GM13976 (cell line): ENCODE data around the gene NGFR.

Experiments used
- DNase-seq: peaks from one replicate; pipeline ENCODE4 v3.0.0; 2012; ENCODE audit warnings: low spot score
- in situ Hi-C: fragments of 300-500 bp; cut with MboI; formaldehyde crosslinking; loops from one replicate; pipeline ENCODE4 v1.12.0; 2022; ENCODE audit warnings: low sequenced_read_pairs, mixed read lengths, inconsistent platforms; ENCODE audit not compliant: unreplicated experiment
- TF ChIP-seq, protein P1 (sequence below): IDR thresholded peaks from 2 replicates; pipeline ENCODE4 v1.5.1; 2012; ENCODE audit warnings: borderline replicate concordance, mild to moderate bottlenecking; ENCODE audit not compliant: insufficient read depth; ENCODE audit errors: extremely low read depth, missing control alignments, control extremely low read depth

Gene NGFR, protein sequence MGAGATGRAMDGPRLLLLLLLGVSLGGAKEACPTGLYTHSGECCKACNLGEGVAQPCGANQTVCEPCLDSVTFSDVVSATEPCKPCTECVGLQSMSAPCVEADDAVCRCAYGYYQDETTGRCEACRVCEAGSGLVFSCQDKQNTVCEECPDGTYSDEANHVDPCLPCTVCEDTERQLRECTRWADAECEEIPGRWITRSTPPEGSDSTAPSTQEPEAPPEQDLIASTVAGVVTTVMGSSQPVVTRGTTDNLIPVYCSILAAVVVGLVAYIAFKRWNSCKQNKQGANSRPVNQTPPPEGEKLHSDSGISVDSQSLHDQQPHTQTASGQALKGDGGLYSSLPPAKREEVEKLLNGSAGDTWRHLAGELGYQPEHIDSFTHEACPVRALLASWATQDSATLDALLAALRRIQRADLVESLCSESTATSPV

DNA sequence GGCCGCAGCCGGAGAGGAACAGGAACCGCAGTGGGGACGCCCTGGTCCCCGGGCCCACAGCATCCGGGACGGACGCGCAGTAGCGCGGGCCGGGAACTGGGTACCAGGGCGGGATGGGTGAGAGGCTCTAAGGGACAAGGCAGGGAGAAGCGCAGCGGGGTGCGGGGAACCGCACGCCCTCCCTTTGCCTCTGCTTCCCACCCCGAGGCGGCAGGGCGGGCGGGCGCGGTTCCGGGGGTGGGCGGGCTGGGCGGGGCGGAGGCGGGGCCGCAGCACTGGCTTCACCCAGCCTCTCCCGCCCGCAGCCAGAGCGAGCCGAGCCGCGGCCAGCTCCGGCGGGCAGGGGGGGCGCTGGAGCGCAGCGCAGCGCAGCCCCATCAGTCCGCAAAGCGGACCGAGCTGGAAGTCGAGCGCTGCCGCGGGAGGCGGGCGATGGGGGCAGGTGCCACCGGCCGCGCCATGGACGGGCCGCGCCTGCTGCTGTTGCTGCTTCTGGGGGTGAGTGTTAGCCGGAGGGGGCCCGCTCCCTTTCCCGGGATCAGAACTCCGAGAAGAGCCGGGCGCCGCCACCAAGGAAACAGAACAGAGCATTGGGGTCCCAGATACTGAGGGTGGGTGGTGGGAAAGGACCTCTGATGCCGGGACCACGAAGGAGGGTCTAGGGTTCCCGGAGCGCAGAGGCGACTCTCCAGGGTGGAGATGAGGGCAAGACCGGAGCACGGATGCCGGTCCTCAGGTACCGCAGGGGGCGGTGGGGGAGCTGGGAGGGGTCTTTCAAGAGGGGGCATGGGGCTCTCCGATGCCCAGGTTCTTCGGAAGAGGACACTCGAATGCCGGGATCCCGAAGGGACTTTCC lies at the start of gene NGFR:
Gene NGFR, plus strand, starts transcription at position 308 of the 856 bp plus-strand sequence. Its CDS starts 125 bp downstream, at position 433.
- in situ Hi-C loops = no loop called here
- peak; percentile 89 for DNase-seq
- TF ChIP-seq, protein P1, sequence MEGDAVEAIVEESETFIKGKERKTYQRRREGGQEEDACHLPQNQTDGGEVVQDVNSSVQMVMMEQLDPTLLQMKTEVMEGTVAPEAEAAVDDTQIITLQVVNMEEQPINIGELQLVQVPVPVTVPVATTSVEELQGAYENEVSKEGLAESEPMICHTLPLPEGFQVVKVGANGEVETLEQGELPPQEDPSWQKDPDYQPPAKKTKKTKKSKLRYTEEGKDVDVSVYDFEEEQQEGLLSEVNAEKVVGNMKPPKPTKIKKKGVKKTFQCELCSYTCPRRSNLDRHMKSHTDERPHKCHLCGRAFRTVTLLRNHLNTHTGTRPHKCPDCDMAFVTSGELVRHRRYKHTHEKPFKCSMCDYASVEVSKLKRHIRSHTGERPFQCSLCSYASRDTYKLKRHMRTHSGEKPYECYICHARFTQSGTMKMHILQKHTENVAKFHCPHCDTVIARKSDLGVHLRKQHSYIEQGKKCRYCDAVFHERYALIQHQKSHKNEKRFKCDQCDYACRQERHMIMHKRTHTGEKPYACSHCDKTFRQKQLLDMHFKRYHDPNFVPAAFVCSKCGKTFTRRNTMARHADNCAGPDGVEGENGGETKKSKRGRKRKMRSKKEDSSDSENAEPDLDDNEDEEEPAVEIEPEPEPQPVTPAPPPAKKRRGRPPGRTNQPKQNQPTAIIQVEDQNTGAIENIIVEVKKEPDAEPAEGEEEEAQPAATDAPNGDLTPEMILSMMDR = peak; percentile 40

DNA sequence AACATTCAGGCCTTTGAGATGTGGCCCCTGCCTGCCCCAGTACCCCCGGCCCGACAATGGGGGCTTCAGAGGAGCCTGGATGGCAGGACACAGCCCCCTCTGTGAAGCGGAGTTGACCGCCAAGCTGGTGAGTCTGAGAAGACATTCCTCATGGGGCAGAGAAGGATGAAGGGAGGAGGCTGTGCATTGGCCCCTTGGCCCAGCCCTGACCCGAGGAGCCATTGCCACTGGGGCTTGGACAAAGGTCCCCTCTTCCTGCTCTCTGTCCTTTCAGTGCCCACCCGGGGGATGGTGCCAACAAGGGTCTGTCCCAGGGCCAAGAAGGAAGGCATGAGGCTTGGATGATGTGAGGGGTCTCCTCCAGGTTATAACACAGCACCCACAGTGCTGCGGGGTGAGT lies 49.5 kb upstream of the NGFR start:
- TF ChIP-seq, protein P1 = no peak
- in situ Hi-C loops = no loop called here
- no peak for DNase-seq

DNA sequence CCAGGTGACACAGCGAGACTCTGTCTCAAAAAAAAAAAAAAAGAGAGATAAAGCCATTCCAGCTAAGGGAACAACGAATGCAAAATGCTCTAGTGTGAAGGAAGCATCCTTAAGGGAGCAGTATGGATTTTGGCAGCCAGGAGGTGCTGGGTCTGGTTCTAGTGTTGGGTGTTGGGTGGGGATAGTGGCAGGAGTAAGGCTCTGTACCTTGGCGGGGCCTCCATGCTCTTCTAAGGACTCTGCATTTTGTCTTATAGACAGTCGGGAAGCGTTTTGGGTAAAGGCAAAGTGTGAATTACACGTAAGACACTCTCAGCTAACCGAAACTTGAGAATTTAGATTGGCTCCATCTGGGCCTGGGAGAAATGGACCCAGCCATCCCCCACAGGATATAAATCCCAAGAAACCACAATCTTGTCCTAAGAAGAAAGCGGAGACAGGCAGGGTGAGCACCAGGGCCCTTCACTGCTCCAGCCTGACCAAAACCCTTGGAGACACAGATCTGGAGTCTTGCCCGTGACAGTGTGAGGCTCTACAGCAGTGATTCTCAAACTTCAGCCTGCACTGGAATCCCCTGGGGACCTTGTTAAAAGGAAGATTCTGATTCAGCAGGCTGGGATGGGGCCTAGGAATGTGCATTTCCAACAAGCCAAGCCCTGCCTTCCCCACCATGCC lies 47.3 kb upstream of the NGFR start:
- no peak for DNase-seq
- in situ Hi-C loops = no loop called here
- TF ChIP-seq, protein P1 = no peak

DNA sequence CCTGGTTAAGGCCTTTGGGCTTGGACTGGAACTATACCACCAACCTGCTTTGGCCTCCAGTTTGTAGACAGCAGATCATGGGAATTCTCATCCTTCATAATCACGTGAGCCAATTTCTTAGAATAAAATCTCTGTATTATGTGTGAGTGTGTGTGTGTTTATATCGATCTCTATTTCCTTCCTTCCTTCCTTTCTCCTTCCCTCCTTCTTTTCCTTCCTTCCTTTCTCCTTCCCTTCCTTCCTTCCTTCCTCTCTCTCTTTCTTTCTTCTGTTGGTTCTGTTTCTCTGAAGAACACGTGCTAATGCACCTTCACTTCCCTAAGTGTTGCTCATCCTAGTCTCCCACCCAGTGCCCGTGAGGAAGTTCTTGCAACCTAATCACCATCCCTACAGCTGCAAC lies 44.9 kb upstream of the NGFR start:
- in situ Hi-C loops = no loop called here
- no peak for DNase-seq
- TF ChIP-seq, protein P1 = no peak

DNA sequence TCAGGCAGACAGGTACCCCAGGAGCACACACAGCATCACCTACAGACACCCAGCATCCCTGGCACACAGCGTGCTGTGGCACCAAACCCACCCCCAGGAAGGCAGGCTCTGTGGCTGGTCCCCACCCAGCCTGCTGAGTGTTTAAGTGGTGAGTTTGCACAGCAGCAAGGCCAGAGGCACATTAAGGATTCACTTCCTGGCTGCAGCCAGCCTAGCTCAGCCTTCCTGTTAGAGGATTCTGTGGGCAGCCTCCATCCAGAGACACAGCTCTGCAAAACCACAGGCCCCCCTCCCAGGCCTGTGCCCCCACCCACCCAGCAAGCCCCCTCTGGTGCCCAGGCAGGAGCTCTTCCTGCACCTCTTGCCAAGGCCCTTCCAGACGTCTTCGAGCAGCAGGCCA lies 44.4 kb upstream of the NGFR start:
- TF ChIP-seq, protein P1 = no peak
- in situ Hi-C loops = no loop called here
- DNase-seq = no peak

DNA sequence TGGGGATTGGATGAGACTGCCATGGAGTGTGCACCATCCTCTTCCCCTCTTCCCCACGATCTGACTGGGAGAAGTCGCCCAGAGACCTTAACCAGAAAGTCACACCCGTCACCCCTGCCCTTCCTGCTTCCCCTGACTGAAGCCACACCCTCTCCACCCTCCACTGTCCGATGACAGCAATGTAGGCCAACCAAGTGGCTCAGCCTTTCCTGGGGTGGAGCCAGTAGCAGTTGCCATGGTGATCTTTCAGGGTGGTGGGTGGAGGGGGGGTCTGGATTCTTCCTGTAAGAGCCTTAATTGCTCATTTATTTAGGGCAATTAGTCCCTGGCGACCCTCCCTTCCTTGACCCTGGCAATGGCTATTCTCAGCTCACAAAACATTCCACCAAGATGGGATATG lies 42.9 kb upstream of the NGFR start:
- DNase-seq = no peak
- in situ Hi-C loops = no loop called here
- TF ChIP-seq, protein P1 = no peak
